Activated CD8-positive, alpha-beta memory T cell treated with anti-CD3 and anti-CD28 coated beads for 4 hours (primary cell): Measurements from ENCODE around the gene GABARAPL2.
"Not testable (repeated sequence)": the region's sequence is repeated elsewhere in the genome, so short reads cannot be mapped to it uniquely, and the experiment has no call there.

Experiments
- DNase-seq, 2 donors: peaks; one replicate each; pipeline ENCODE4 v3.0.0-alpha.2; 2020; ENCODE audit warnings: low read depth in 2 of 2

The GABARAPL2 gene

DNA sequence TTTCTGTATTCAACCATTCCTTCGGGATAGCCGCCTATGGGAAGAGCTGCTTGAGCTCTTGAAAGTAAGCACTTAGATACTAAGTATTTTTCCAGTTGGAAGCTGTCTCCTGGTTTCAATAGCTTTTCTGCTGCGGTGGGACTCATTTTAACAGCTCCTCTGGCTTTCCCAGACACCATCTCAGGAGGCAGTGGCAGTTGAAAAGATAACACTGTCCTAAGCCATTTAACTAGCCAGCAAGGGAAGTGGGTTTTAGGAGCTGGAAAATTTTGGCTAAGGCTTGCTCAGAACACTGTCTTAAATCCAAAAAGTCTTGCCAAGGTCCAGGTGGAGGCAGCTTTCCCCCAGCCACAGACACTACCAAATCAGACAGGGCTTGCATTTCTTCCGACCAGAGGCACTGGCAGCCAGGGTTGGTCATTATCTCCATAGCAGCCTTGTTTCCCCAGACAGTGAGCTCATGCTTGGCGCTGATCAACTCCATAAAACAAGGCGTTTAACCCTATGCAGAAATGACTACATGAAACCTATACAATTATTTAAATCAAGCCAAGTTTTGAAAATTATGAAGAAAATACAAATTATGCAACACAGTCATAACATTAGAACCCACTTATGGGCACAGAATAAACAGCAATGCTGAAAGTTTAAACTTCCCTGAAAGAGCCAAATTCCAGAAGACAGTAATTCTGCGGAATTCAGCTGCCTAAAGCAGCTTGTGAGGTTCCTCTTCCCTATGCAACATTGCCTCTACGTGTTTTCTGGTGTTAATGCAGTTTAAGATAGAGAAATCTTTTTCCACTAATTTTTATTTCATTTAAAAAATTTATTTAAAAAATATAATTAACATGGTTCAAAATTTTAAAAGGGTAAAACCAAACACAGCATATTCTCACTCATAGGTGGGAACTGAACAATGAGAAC lies 25.0 kb downstream of the GABARAPL2 start:
- no peak for DNase-seq

DNA sequence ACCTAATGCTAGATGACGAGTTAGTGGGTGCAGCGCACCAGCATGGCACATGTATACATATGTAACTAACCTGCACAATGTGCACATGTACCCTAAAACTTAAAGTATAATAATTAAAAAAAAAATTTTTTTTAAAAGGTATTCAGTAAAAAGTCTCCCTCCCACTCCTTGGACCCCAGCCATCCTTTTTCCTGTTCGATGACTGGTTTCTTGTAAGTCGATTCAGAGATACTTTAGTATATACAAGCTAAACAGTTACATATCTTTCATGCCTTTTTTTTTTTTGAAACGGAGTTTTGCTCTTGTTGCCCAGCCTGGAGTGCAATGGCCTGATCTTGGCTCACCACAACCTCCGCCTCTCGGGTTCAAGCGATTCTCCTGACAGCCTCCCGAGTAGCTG lies 25.7 kb downstream of the GABARAPL2 start:
- DNase-seq = not testable (repeated sequence)

DNA sequence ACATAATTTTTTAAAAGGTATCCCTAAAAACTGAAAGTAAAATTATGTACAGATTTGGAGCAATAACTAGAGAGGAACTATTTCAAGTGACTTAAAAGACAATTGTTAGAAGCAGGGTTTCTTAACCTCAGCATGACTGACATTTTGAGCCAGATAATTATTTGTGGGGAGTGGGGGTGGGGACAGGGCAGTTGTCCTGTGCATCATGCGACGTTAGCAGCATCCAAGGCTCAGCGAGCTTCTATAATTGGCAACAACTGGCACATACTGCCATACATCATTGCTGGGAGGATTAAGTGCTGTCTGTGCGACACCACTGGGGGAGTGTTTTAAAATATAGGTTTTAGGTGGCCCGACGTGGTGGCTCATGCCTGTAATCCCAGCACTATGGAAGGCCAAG lies 27.1 kb downstream of the GABARAPL2 start:
- no peak for DNase-seq

DNA sequence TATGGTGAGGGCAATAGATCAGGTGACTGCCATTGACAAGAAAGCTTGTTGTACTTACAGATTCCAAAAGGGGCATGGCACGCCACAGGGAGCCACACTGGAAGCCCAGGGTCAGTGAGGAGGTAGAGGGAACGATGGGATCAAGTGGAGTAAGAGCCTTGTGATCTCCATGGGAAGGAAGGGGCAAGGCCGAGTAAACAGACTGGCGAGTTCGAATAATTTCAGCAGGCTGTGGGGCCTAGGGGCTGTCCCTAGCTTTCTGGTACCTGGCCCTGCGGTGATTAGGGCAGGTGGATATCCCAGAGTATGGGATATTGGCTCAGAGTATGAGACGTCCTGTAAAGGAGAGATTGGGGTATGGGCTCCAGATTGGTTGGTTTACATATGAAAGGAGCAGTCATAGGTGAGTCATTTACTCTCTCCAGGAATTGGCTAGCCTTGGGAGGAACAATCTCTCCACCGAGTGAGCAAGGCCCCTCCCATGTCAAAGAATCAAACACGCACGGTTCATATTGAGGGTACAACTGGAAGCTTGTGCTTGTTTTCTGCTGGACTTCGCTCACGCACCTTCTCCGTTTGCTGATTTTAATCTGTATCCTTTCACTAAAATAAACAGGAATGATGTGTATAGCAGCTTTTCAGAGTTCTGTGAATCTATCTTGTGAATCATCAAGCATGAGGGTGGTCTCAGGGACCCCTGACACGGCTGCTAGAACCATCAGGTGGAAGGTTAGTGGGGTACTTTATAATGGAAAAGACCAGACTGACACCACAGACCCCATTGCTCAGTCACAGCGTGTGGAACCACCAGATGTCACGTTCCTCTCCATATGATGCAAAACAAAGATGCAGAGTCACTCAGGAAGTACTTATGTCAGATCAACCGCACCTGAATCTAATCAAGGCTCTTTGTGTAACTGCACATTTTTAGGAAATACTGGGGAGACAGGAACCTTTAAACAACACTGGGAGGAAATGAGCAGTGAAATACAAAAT lies 27.9 kb downstream of the GABARAPL2 start:
- DNase-seq = no peak

DNA sequence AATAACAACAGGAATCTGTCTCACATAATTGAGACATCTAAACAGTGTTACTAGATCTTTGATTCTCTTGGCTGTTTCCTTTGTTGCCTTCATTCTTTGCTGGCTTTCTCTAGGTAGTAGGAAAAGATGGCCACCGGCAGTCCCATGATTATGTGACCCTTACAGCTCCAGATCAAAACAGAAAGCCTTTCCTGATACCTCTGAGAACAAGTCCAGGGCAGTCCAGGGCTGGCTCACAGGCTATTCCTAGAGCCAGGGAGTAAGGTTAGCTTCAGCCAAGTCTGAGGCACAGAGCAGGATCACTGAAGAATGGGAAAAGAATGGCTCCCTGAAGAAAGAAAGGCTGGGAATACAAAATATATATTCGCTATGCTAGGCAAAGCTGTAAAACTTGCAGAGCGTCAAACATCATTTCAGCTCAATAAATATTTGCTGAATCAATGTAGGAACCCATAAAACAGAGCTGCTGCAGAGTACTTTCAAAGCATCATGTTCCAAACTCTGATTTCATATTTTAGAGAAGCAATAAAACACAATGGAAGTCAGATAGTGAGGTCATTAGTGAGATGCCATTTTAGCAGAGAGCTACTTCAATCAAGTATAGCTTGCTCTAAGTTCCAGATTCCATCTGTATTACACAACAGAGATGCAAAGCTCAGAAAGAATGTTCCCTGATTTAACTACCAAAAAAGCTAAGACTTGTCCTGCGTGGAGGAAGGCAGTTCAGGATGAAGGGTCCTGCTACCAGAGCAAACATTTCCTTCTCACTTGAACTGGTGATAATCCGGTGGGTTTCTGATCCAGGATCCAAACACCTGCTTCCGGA lies 33.5 kb downstream of the GABARAPL2 start:
- DNase-seq = no peak

DNA sequence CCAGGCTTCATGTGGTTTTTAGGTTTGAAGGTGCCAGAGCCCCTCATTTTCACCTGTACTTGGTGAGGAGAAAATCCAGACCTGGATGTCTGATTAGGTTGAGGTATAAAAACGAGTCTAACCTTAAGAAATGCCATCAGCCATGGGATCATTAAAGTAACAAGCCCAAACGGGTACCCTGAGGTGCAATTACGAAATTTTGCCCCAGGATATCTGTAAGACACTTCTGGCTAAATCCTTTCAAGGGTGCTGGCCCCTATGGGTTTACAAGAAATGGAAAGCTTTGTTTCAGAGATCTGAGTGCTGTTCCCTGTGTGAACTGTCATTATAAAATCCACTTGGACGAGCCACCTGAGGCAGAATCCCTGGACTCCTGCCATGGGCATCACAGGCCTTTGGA lies 37.1 kb downstream of the GABARAPL2 start:
- no peak for DNase-seq

DNA sequence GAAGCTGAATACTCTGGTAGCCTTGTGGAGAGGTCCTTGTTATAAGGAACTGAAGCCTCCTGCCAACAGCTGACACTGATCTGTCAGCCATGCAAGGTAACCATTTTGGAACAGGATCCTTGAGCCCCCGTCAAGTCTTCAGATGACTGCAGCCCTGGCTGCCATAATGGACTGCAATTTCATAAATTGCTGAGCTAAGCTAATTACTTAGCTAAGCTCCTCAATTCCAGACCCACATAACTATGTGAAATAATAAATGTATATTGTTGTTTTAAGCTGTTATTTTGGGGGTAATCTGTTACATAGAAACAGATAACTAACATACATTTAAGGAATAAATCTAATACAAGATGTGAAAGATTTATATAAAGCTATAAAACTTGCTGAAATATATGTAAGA lies 40.3 kb downstream of the GABARAPL2 start:
- DNase-seq = no peak

DNA sequence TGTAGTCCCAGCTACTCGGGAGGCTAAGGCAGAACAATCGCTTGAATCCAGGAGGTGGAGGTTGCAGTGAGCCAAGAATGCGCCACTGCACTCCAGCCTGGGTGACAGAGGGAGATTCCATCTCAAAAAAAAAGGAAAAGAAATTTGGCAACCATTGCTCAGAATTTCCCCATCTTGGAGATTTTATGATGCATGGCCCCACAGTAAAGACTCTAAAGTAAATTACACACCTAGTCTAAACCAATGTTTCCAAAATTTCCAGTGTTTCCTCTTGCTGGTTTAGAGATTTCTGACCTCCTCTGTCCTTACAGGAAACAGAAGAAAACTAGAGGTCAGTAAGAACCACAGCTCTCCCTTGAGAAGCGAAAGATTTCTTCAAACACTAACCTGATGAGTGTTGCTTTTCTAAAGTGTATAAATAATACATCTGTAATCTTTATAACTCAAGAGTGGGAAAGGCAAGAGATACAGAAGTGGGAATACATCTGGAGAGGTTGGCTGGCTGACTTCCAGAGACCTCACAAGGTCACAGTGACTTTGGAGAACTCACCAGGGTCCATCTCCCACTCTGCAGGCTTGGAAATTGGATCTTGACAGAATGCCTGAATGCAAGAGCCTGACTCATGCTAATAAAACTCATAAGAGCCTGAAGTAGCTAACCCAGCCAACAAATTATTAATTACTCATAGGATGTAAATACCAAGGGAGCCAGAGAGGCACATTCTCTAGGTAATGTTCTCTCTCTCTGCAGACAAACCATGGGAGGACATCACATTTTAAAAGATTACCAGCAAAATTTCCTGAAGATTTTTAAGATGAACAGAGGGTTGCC lies 48.1 kb downstream of the GABARAPL2 start:
- DNase-seq = no peak

DNA sequence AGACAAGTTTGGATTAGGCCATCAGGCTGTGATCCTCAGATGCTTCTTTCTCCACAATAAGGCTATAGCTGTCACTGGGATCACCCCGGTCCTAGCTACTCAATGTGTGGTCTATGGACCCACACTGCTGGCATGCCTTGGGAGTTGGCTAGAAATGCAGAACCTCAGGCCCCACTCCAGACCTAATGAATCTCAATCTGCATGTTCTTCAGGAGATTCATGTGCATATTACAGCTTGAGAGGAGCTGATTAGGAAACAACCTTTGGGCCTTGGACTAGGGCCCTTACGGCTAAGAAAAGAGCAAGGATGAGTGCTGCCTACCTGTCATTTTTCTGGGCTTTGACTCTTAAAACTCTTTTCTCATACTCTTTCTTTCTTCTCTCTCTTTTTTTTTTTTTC lies 49.4 kb downstream of the GABARAPL2 start:
- no peak for DNase-seq

DNA sequence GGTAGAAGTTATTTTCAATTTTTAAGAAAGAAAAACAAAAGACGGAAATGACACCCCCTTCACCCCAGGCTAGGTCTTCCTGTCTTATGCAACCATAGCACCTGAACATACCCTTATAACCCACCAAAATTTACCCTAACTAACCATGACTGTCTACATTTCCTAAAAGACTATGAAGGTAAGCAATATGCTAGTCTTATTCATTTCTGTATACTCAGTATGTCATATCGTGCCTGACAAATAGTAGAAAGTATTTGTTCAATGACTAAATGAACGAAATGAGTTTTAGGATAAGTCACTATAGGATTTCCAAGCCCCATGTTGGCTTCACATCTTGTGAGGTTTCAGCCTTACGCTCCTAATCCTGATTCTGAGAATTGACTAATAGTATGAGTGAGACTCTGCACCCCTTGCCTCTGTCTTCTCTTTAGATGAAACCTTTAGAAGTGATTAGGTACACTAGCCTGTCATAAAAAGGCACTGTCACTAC lies 50.4 kb downstream of the GABARAPL2 start:
- DNase-seq = no peak

DNA sequence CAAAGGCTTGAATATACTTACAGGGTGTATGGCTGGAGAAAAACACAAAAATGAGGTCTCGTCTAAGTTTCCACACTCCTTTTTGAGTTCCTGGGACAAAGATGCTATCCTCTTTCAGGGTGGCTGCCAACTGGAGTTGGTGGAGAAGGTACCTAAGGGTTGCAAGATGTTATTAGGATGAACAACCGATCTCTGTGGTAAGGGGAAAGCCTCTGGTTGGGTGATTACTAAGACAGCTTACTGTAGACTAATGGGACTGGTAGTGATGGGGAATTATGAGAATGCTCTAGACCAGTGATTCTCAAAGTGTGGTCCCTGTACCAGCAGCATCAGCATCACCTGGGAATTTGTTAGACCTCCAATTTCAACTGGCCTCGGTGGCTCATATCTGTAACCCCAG lies 50.9 kb downstream of the GABARAPL2 start:
- no peak for DNase-seq

DNA sequence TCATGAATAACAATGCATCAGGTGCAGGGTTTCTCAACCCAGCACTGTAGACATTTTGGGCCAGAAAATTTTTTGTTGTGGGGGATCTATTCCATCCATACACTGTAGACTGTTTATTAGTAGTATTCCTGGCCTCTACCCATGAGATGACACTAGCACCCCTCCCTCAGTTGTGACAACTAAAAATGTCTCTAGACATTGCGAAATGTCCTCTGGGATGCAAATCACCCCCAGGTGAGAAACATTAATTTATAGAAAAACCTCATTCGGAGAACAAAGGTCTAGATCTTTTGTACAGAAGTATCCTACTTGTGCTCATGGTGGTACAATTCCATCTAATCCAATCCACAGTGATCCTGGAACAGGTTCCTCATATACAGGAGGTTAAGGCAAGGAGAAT lies 52.6 kb downstream of the GABARAPL2 start:
- no peak for DNase-seq

DNA sequence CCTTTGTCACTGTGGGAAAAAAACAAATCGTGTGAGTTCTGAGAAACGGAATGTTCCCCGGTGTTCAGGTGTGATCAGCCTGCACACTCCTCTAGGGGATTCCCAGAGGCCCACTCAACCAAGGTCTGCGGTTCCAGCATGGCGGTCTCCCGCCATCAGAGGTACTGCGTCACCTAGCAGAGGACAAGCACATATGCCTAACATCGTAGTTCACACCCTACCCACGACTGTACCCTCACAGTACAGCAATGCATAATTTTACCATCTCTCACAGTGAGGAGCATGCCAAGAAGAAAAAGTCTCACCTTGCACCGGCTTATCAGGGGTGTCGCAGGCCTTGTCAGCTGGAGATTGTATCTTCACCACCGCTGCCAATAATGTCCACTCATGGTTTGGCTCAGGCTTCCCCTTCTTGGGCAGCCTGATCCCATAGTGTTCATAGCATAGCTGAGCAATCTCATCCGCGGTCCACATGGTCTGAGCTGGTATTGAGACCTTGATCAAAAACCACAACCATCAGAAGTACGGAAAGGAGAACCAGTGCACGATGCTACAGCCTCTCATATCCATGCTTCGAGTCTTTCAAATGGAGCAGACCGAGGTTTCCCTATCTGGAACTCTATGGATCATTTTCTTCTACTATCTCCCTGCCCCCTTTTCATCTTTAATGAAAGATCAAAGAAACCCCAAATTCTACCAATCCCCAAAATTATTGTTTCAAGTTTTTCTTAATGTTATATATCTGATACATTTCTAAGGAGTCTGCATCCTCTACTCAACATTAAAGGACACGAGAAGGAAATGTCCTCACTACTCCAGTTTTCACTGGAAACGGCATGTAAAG lies 54.4 kb downstream of the GABARAPL2 start:
- peak; percentile 31 to 36 for DNase-seq

DNA sequence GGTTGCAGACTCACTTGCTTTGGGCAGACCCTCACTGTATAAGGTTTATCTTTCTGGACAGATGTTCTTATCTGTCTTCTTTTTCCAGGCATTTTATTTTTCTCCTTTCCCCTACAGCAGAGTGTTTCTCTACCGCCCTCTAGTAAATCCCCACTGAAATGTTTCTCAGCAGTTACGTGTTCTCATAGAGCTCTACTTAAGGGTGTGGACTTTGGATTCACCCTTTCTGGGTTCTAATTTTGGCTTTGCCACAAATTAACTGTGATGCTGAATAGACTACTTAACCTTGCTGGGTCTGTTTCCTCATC lies 54.9 kb downstream of the GABARAPL2 start:
- DNase-seq = no peak

DNA sequence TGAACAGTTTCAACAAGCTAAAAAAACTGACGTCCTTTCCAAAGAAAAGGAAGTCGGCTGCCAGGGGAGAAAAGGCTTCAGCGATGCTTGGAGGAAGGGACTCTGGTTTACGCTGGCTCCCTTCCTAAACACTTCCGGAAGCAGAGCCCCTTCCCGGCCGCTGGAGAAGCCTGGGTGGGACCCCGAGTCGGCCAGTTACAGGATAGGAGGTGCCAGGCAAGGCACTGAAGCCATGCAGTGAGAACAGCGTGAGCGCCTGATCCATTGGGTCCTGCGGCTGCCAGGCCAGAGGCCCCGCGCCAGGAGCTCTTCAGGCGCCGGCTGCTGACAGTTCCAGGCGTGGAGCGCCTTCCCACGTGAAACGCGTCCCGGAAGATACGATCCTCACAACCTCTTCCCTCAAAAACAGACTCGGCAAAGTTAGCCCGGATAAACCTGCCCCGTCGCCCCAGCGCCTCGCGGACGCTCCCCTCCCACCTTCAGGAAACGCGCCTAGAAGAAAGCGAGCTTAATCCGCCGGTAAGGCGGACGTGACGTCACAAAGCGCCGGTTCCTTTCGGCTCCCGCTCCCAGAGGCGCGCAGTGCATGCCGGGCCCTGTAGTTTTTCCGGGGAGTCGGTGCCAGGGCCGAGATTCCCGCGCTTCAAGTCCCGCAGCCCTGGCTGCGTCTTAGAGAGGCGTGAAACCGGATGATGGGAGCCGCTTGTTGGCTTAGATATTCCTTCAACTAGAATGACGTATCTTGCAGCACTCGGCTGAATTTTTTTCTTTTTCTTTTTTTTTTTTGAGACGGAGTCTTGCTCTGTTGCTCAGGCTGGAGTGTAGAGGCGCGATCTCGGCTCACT lies 56.8 kb downstream of the GABARAPL2 start, which contains the start of gene ADAT1:
Gene ADAT1 (minus strand): TSS at position 521 of the 845 bp plus-strand sequence. CDS start 2,482 bp downstream, outside the sequence.
- DNase-seq = peak; percentile 94 to 95

DNA sequence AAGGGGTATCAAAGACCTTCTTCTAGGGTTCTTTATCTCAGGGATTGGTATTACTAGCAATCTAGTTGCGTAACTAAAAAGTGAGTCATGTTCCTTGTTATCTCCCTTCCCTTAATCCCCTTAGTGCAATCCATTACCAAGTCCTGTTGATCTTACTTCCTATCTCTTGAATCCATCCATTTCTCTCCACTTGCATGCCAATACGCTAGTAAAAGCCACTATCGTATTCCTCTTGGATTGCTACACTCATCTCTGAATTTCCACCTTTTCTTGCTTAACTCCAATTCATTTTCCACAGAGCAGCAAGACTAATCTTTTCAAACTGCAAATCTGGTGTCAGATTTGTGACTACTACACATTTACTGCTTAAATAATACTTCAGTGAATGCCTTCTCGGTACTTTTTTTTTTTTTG lies 58.7 kb downstream of the GABARAPL2 start:
- DNase-seq = no peak

DNA sequence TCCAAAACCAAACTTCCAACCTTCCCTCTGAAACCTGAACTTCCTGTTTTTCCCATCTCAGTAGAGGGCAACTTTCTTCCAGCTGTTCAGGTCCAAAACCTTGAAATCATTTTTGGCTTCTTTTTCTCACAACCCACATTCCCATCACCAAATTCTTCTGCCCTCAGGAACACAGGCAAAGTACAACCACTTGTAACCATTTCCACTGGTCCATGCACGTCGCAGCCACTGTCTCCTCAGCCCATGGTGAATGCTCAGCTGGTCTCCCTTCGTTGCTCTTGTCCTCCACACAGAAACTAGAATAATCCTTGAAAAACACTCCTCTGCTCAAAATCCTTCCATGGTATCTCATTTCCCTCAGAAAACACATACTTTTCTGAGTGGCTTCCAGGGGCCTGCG lies 60.6 kb downstream of the GABARAPL2 start:
- DNase-seq = no peak
